IPS-18a (cell line): ENCODE measurements around the gene DLEC1.

Experiments
- H3K27ac ChIP-seq: one replicate; pipeline ENCODE4 v1.5.1; 2013; ENCODE audit warnings: low read length
- H3K27me3 ChIP-seq: one replicate; pipeline ENCODE4 v1.6.1; 2013; ENCODE audit warnings: mild to moderate bottlenecking, low read length; ENCODE audit not compliant: control insufficient read depth, insufficient read depth
- H3K36me3 ChIP-seq: one replicate; pipeline ENCODE4 v1.6.1; 2013; ENCODE audit warnings: low read depth, low read length; ENCODE audit not compliant: control insufficient read depth
- H3K4me1 ChIP-seq: one replicate; pipeline ENCODE4 v1.6.1; 2013; ENCODE audit warnings: low read depth, low read length; ENCODE audit not compliant: control insufficient read depth
- H3K4me3 ChIP-seq: one replicate; pipeline ENCODE4 v1.5.1; 2013; ENCODE audit warnings: low read length
- H3K9ac ChIP-seq: one replicate; pipeline ENCODE4 v1.6.1; 2013; ENCODE audit warnings: mild to moderate bottlenecking, low read length, moderate library complexity
- H3K9me3 ChIP-seq: one replicate; pipeline ENCODE4 v1.6.1; 2013; ENCODE audit warnings: low read depth, low read length; ENCODE audit not compliant: control insufficient read depth

DLEC1 gene

GRCh38 chr3:37995652-37996641 lies 43.1 kb upstream of the DLEC1 start:
- Histone ChIP-seq H3K27ac (no peak overlapping the region), H3K4me3 (no peak overlapping the region), H3K36me3 (no peaks in the 10 kb centered on the region), H3K9me3 (no peaks in the 10 kb centered on the region), H3K4me1 (peaks cover 7% of the 10 kb centered on the region), H3K27me3 (peaks cover 11% of the 10 kb centered on the region), H3K9ac (no peak overlapping the region)

- Histone ChIP-seq H3K27me3 (peaks cover 11% of the 10 kb centered on the region), H3K27ac (no peak overlapping the region), H3K4me1 (peaks cover 7% of the 10 kb centered on the region), H3K9ac (no peak overlapping the region), H3K4me3 (no peak overlapping the region), H3K9me3 (no peaks in the 10 kb centered on the region), H3K36me3 (no peaks in the 10 kb centered on the region)
These were observed 42.2 kb upstream of the DLEC1 start for GRCh38 chr3:37996785-37997301.

- H3K27ac ChIP-seq: no peak overlapping the region
- no peak overlapping the region for H3K9ac ChIP-seq
- H3K36me3 ChIP-seq: no peaks in the 10 kb centered on the region
- no peaks in the 10 kb centered on the region for H3K9me3 ChIP-seq
- H3K4me1 ChIP-seq: peaks cover 7% of the 10 kb centered on the region
- H3K4me3 ChIP-seq: no peak overlapping the region
- H3K27me3 ChIP-seq: peaks cover 11% of the 10 kb centered on the region
These were observed 41.7 kb upstream of the DLEC1 start for GRCh38 chr3:37997342-37997741.

GRCh38 chr3:37997791-37998370 lies 41.1 kb upstream of the DLEC1 start:
- Histone ChIP-seq H3K9ac (no peak overlapping the region), H3K36me3 (no peaks in the 10 kb centered on the region), H3K4me1 (peaks cover 7% of the 10 kb centered on the region), H3K27me3 (peaks cover 11% of the 10 kb centered on the region), H3K4me3 (no peak overlapping the region), H3K9me3 (no peaks in the 10 kb centered on the region), H3K27ac (no peak overlapping the region)

GRCh38 chr3:37999836-38000235 lies 39.2 kb upstream of the DLEC1 start:
- H3K9me3 ChIP-seq: no peaks in the 10 kb centered on the region
- no peak overlapping the region for H3K9ac ChIP-seq
- H3K36me3 ChIP-seq: no peaks in the 10 kb centered on the region
- H3K27ac ChIP-seq: no peak overlapping the region
- peaks cover 11% of the 10 kb centered on the region for H3K27me3 ChIP-seq
- no peak overlapping the region for H3K4me3 ChIP-seq
- no peaks in the 10 kb centered on the region for H3K4me1 ChIP-seq

GRCh38 chr3:38000242-38000916 lies 38.6 kb upstream of the DLEC1 start:
- H3K9me3 ChIP-seq: no peaks in the 10 kb centered on the region

GRCh38 chr3:38000965-38001455 lies 38.0 kb upstream of the DLEC1 start:
- no peaks in the 10 kb centered on the region for H3K36me3 ChIP-seq
- no peak overlapping the region for H3K27ac ChIP-seq
- peaks cover 11% of the 10 kb centered on the region for H3K27me3 ChIP-seq
- no peak overlapping the region for H3K4me3 ChIP-seq
- no peaks in the 10 kb centered on the region for H3K4me1 ChIP-seq
- no peaks in the 10 kb centered on the region for H3K9me3 ChIP-seq
- no peak overlapping the region for H3K9ac ChIP-seq

More at GRCh38 chr3:38000242-38000916, 38.6 kb upstream of the DLEC1 start:
- no peak overlapping the region for H3K4me3 ChIP-seq
- no peaks in the 10 kb centered on the region for H3K4me1 ChIP-seq
- peaks cover 11% of the 10 kb centered on the region for H3K27me3 ChIP-seq
- no peak overlapping the region for H3K9ac ChIP-seq
- no peak overlapping the region for H3K27ac ChIP-seq
- no peaks in the 10 kb centered on the region for H3K36me3 ChIP-seq

GRCh38 chr3:38001456-38002081 lies 37.4 kb upstream of the DLEC1 start:
- no peaks in the 10 kb centered on the region for H3K4me1 ChIP-seq
- H3K9ac ChIP-seq: no peak overlapping the region
- H3K36me3 ChIP-seq: no peaks in the 10 kb centered on the region
- no peaks in the 10 kb centered on the region for H3K9me3 ChIP-seq
- H3K4me3 ChIP-seq: no peak overlapping the region
- peaks cover 11% of the 10 kb centered on the region for H3K27me3 ChIP-seq
- H3K27ac ChIP-seq: no peak overlapping the region

GRCh38 chr3:38002291-38002876 lies 36.6 kb upstream of the DLEC1 start:
- no peak overlapping the region for H3K4me3 ChIP-seq
- no peak overlapping the region for H3K27ac ChIP-seq
- no peaks in the 10 kb centered on the region for H3K4me1 ChIP-seq
- H3K9ac ChIP-seq: no peak overlapping the region
- peaks cover 2% of the 10 kb centered on the region for H3K36me3 ChIP-seq
- H3K27me3 ChIP-seq: peaks cover 11% of the 10 kb centered on the region
- no peaks in the 10 kb centered on the region for H3K9me3 ChIP-seq

GRCh38 chr3:38002940-38003339 lies 36.1 kb upstream of the DLEC1 start:
- H3K9me3 ChIP-seq: no peaks in the 10 kb centered on the region
- H3K4me1 ChIP-seq: no peaks in the 10 kb centered on the region
- H3K27ac ChIP-seq: no peak overlapping the region
- H3K36me3 ChIP-seq: peaks cover 6% of the 10 kb centered on the region
- peaks cover 7% of the 10 kb centered on the region for H3K27me3 ChIP-seq
- H3K4me3 ChIP-seq: no peak overlapping the region
- H3K9ac ChIP-seq: no peak overlapping the region
